Measurements from ENCODE around the gene C6.
"Not testable (repeated sequence)": the region's sequence is repeated elsewhere in the genome, so short reads cannot be mapped to it uniquely, and the experiment has no call there.

The C6 gene

GRCh38 chr5:41183331-41183730 is 30.0 kb downstream of the C6 start:
- not testable (repeated sequence) for H3K4me1 Mint-ChIP-seq; H3K27ac Mint-ChIP-seq; H3K4me3 Mint-ChIP-seq; H3K36me3 Mint-ChIP-seq; H3K9me3 Mint-ChIP-seq; H3K27me3 Mint-ChIP-seq; DNase-seq; ATAC-seq (replicated peaks)

- no peaks in the 10 kb centered on the region for H3K36me3 Mint-ChIP-seq
- DNase-seq (no peak), ATAC-seq (replicated peaks) (no peak)
- H3K4me3 Mint-ChIP-seq: no peak overlapping the region
- no peak overlapping the region for H3K27ac Mint-ChIP-seq
- no peaks in the 10 kb centered on the region for H3K9me3 Mint-ChIP-seq
- no peaks in the 10 kb centered on the region for H3K27me3 Mint-ChIP-seq
- no peaks in the 10 kb centered on the region for H3K4me1 Mint-ChIP-seq
Observed at GRCh38 chr5:41182666-41183065, 30.7 kb downstream of the C6 start.

GRCh38 chr5:41181691-41182564 is 31.4 kb downstream of the C6 start:
- Mint-ChIP-seq H3K4me3 (no peak overlapping the region), H3K27ac (no peak overlapping the region), H3K36me3 (no peaks in the 10 kb centered on the region), H3K27me3 (no peaks in the 10 kb centered on the region), H3K9me3 (no peaks in the 10 kb centered on the region), H3K4me1 (no peaks in the 10 kb centered on the region)
- no peak for ATAC-seq (replicated peaks)
- DNase-seq: no peak

- ATAC-seq (replicated peaks): no peak
- Mint-ChIP-seq H3K4me1 (no peaks in the 10 kb centered on the region), H3K27ac (no peak overlapping the region), H3K36me3 (no peaks in the 10 kb centered on the region), H3K4me3 (no peak overlapping the region), H3K27me3 (no peaks in the 10 kb centered on the region), H3K9me3 (no peaks in the 10 kb centered on the region)
- no peak for DNase-seq
Observed at GRCh38 chr5:41176952-41177351, 36.4 kb downstream of the C6 start.

- no peak for DNase-seq
- Mint-ChIP-seq H3K36me3 (no peaks in the 10 kb centered on the region), H3K27ac (no peak overlapping the region), H3K4me1 (no peaks in the 10 kb centered on the region), H3K4me3 (no peak overlapping the region), H3K9me3 (peaks cover 0 to 2% of the 10 kb centered on the region in 2 donors), H3K27me3 (no peaks in the 10 kb centered on the region)
- no peak for ATAC-seq (replicated peaks)
Observed at GRCh38 chr5:41172012-41172411, 41.3 kb downstream of the C6 start.

- ATAC-seq (replicated peaks) (no peak), DNase-seq (no peak)
- Mint-ChIP-seq H3K9me3 (no peaks in the 10 kb centered on the region), H3K4me3 (no peak overlapping the region), H3K4me1 (no peaks in the 10 kb centered on the region), H3K36me3 (no peaks in the 10 kb centered on the region), H3K27me3 (no peaks in the 10 kb centered on the region), H3K27ac (no peak overlapping the region)
Observed at GRCh38 chr5:41161271-41161670, 52.1 kb downstream of the C6 start.

GRCh38 chr5:41157272-41157894 is 55.9 kb downstream of the C6 start:
- no peaks in the 10 kb centered on the region for H3K9me3 Mint-ChIP-seq

GRCh38 chr5:41156739-41157138 is 56.6 kb downstream of the C6 start:
- Mint-ChIP-seq H3K36me3 (no peaks in the 10 kb centered on the region), H3K4me3 (no peak overlapping the region), H3K27me3 (no peaks in the 10 kb centered on the region), H3K27ac (no peak overlapping the region), H3K9me3 (no peaks in the 10 kb centered on the region), H3K4me1 (no peaks in the 10 kb centered on the region)
- no peak for ATAC-seq (replicated peaks)
- DNase-seq: no peak

More at GRCh38 chr5:41157272-41157894, 55.9 kb downstream of the C6 start:
- Mint-ChIP-seq H3K27ac (no peak overlapping the region), H3K4me3 (no peak overlapping the region), H3K36me3 (no peaks in the 10 kb centered on the region), H3K4me1 (no peaks in the 10 kb centered on the region), H3K27me3 (no peaks in the 10 kb centered on the region)
- ATAC-seq (replicated peaks): no peak
- DNase-seq: no peak

GRCh38 chr5:41154491-41154890 is 58.8 kb downstream of the C6 start:
- H3K9me3 Mint-ChIP-seq: peaks cover 0 to 2% of the 10 kb centered on the region in 2 donors
- ATAC-seq (replicated peaks) (no peak), DNase-seq (no peak)
- H3K4me1 Mint-ChIP-seq: no peaks in the 10 kb centered on the region
- H3K4me3 Mint-ChIP-seq: no peak overlapping the region
- no peaks in the 10 kb centered on the region for H3K27me3 Mint-ChIP-seq
- no peaks in the 10 kb centered on the region for H3K36me3 Mint-ChIP-seq
- no peak overlapping the region for H3K27ac Mint-ChIP-seq

GRCh38 chr5:41151564-41151963 is 61.8 kb downstream of the C6 start:
- H3K9me3 Mint-ChIP-seq: peaks cover 0 to 2% of the 10 kb centered on the region in 2 donors
- no peaks in the 10 kb centered on the region for H3K27me3 Mint-ChIP-seq
- DNase-seq (no peak), ATAC-seq (replicated peaks) (no peak)
- no peak overlapping the region for H3K27ac Mint-ChIP-seq
- no peaks in the 10 kb centered on the region for H3K4me1 Mint-ChIP-seq
- H3K4me3 Mint-ChIP-seq: no peak overlapping the region
- no peaks in the 10 kb centered on the region for H3K36me3 Mint-ChIP-seq

GRCh38 chr5:41148448-41148847 is 64.9 kb downstream of the C6 start:
- Mint-ChIP-seq H3K4me3 (no peak overlapping the region), H3K4me1 (no peaks in the 10 kb centered on the region)
- no peak for ATAC-seq (replicated peaks)

GRCh38 chr5:41145306-41145705 is 68.0 kb downstream of the C6 start:
- Mint-ChIP-seq H3K36me3 (no peaks in the 10 kb centered on the region), H3K27me3 (no peaks in the 10 kb centered on the region), H3K9me3 (peaks cover 0 to 3% of the 10 kb centered on the region in 2 donors), H3K27ac (no peak overlapping the region), H3K4me3 (no peak overlapping the region), H3K4me1 (no peaks in the 10 kb centered on the region)
- DNase-seq (no peak), ATAC-seq (replicated peaks) (no peak)

More at GRCh38 chr5:41148448-41148847, 64.9 kb downstream of the C6 start:
- Mint-ChIP-seq H3K36me3 (no peaks in the 10 kb centered on the region), H3K9me3 (peaks cover 0 to 5% of the 10 kb centered on the region in 2 donors), H3K27ac (no peak overlapping the region), H3K27me3 (no peaks in the 10 kb centered on the region)
- no peak for DNase-seq

GRCh38 chr5:41143131-41143901 is 70.0 kb downstream of the C6 start:
- no peak overlapping the region for H3K27ac Mint-ChIP-seq
- ATAC-seq (replicated peaks) (no peak), DNase-seq (no peak)
- H3K27me3 Mint-ChIP-seq: no peaks in the 10 kb centered on the region
- no peaks in the 10 kb centered on the region for H3K36me3 Mint-ChIP-seq
- H3K4me1 Mint-ChIP-seq: no peaks in the 10 kb centered on the region
- H3K9me3 Mint-ChIP-seq: peaks cover 0 to 3% of the 10 kb centered on the region in 2 donors
- H3K4me3 Mint-ChIP-seq: no peak overlapping the region

GRCh38 chr5:41127967-41128690 is 85.2 kb downstream of the C6 start:
- Mint-ChIP-seq H3K4me1 (no peaks in the 10 kb centered on the region), H3K36me3 (no peaks in the 10 kb centered on the region), H3K27me3 (no peaks in the 10 kb centered on the region), H3K4me3 (no peak overlapping the region), H3K27ac (no peak overlapping the region), H3K9me3 (peaks cover 2 to 4% of the 10 kb centered on the region in 2 donors)
- ATAC-seq (replicated peaks): no peak
- no peak for DNase-seq
